NCI-H2227 (cell line): ENCODE results near the gene HSDL1.
A peak's percentile ranks its signal among the peaks of the same experiment; 100 is the strongest.

Experiments used
- DNase-seq: peaks from one replicate; lab custom pipeline; 2025; ENCODE audit not compliant: unreplicated experiment; lab: John Stamatoyannopoulos, UW

HSDL1 gene

GRCh38 chr16:84109598-84110335, 35.2 kb downstream of the HSDL1 start:
- DNase-seq = peak; percentile 11

DNA sequence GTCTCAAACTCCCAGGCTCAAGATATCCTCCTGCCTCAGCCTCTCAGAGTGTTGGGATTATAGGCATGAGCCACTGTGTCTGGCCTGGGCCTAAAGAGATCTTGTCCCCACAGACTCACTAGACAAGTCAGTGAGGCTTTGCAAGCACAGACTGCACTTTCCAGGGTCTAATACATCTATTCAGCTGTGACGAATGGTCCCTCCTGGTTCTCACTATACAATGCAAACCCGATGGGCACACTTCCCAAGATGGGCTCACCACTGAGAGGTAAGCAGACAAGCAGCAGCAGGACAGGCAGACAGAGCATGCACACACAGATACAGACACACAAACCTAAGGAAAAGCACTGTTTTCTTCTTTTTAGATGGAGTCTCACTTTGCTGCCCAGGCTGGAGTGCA, 37.1 kb downstream of the HSDL1 start:
- DNase-seq = no peak

- no peak for DNase-seq
Observed at GRCh38 chr16:84105948-84106740, 38.8 kb downstream of the HSDL1 start.

- no peak for DNase-seq
Observed at GRCh38 chr16:84105301-84105815, 39.6 kb downstream of the HSDL1 start.

DNA sequence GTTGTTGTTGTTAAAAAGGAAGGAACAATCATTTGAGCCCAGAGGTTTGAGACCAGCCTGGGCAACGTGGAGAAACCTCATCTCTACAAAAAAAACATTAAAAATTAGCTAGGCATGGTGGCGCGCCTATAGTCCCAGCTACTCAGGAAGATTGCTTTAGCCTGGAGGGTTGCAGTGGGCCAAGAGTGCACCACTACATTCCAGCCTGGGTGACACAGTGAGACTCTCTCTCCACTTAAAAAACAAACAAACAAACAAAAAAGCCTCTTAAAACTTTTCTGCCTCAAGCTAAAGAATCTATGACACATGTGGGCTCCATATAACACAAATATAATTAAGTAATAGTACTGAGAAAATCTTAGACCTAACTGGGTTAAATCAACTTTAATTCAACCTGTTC, 40.7 kb downstream of the HSDL1 start:
- DNase-seq = no peak

GRCh38 chr16:84103678-84104077, 41.3 kb downstream of the HSDL1 start:
- no peak for DNase-seq

DNA sequence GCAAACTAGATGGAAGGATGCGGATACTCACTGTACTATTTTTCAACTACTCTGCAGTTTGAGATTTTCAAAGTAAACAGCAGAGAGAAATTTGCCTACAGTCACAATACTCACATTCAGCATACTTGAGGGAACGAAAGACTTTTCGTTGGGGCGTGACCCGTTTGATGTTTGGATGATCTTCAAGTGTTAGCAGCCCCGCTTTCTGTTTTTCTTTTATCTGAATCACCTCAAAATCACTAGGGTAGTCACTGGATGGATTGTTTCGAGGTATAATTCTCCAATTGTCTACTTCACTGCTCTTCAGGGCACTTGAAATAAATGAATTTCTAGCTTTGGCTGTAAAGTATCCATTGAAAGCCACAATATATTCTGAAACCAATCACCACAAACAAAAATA, 46.0 kb downstream of the HSDL1 start:
- DNase-seq = no peak

- no peak for DNase-seq
Observed at GRCh38 chr16:84096447-84097005, 48.5 kb downstream of the HSDL1 start.

GRCh38 chr16:84095466-84095865, 49.5 kb downstream of the HSDL1 start:
- DNase-seq = no peak

GRCh38 chr16:84093879-84094270, 51.1 kb downstream of the HSDL1 start:
- DNase-seq = no peak

DNA sequence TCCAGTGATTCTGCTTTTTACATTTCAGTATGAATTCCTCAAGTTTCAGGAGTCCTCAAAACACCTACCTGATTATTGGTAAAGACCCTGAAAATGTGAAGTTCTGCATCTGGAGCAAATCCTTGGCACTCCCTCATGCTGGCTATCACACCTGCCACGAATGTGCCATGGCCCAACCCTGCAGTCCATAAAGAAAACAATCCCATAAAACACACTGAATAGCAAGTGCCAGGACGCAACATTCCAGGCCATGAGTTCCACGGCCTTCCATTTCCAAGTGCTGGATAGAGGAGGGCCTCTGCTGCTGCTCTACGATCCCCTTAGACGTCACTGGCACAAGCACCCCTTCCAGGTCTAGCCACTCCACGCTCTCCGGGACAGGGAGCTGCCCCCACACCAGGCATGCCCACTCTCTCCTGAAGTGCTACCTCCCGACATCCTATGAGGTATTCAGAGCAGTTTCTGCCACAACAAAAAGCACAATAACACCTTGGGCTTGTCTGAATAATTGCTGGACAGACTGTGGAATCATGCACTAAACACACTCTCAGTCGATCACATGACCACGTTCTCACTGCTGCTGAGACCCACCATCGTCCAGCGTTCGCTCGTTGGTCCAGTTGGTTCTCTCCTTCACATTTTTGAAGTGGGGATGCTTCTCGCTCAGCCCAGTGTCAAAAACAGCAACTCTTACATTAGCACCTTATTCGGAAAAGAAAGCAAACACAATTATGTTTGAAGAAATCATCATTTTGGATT, 51.7 kb downstream of the HSDL1 start:
- DNase-seq = no peak

DNA sequence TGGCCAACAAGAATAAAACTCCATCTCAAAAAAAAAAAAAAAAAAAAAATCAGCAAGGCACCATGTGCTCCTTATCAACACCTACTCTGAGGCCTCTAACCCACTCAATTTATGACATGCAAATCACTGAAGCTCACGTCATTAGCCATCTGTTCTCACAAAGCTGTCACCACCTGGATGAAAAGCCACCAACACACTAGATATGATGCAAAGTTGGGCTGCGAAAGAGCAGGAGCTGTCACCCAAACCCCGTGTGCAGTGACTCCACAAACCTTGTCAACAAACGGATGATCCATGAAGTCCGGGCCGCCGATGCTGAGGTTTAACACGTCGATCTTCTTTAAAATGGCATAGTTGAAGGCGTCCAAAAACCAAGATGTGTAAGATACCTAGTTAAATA, 53.5 kb downstream of the HSDL1 start:
- no peak for DNase-seq

DNA sequence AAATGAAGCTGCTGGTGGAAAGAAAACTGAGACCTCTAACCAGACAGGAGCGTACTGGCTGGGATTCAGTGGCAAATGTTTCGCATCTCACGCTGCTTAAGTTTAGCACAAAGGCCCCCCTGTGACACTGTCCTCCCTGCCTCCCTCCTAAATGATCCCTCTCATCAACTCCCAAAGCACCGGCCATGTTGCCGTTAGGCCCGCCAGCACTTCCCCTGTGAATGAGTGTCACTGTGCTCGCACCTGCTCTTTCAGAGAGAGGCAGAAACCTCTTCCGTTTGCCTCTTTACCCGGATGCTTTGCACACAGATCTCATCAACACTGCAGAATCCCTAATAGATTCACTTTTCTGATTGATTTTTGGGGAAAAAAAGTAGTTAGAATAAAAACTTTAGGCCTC, 54.8 kb downstream of the HSDL1 start:
- no peak for DNase-seq

DNA sequence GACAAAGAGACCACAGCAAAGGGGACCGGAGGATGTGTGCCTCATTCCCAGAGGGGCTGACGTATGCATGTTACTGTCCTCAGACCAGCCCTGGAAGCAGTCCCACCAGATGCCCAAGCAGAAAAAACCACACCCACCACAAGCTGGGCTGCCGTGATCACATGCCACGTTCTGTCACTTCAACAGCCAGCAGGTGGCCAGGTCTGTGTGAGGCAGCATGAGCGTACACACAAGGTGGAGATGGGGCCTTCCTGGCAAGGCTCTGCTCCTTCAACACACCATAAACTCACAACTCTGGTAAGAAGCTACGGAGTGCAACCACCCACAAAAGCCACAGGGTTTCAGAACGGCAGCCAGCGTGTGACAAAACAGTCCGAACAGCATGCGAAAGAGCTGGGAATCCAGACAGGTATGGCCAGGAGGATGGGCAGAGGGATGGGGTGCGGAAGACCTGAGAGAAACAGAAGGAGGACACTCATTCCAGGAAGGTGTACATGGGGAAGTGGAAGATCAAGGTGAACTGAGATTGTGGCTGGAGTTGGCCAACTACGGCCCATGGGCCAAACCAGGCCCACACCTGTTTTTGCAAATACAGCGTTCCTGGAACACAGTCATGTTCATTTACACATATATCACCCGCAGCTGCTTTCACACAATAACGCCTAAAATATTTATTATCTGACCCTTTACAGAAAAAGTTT, 56.1 kb downstream of the HSDL1 start:
- DNase-seq = peak; percentile 37

DNA sequence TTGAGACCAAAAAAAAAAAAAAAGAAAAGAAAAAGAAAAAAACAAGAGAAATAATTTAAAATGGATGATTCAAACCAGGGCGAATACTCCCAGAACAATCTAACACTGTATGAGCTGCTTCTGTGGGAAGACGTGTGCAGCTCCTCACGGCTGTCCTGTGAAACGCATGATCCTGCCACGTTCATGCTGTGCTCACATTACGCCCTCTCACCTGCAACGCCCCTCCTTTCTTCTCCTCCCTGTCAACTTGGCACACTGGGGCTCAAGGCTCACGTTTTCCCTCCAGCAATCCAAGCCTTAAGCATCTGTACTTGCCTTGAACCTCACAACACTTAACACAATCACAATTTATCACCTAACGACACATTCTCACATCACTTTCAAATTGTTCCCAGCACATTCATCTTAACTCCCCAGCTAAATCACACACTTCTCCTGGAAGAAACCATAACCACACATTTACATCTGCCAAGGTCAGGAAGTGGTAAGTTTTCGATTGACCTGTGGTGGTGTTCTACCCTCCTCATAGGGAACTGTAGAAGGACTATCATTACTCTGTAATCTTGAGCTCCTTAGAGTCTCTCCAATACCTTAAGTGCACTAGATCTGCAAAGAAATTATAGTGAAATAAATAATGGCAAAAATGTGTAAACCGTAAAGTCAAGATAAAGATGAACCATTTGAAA, 57.4 kb downstream of the HSDL1 start:
- DNase-seq = peak; percentile 46

DNA sequence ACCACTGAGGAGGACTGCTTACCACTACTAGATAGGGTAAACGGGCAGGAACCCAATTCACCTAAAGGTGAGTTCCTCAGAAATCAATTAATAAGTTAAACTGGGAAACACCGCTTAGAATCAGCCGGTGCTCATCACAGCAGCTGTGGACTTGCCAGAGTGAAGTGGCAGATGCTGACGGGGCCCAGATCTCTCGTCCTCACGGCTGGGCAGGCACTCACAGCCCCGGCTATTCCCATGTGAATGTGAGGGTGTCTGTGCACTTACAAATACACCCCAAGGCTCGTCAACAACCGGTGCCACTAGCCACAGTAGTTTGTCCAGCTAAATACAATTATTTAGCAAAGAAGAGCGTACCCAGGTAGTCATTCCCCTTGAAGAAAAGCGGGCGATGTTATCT, 58.0 kb downstream of the HSDL1 start:
- DNase-seq = no peak

DNA sequence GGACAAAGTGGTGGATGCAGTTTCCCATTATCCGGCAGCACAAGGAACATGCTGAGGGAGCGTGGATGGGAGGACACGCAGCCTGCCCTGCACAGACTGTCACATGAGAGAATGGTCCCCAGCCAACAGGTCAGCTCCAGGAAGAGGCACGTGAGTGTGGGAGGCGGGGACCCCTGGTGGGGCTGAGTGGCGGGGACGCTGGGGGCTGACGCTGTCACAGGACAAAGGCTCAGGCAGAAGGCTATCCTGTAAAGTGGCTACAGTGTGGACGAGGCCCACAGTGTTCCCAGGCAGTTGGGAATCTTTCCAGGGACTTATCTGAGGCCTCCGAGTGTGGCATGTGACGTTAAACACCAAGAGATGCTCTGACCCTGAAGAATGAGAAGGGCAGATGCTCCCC, 58.6 kb downstream of the HSDL1 start:
- DNase-seq = peak; percentile 4

- no peak for DNase-seq
Observed at GRCh38 chr16:84085773-84086172, 59.2 kb downstream of the HSDL1 start.

DNA sequence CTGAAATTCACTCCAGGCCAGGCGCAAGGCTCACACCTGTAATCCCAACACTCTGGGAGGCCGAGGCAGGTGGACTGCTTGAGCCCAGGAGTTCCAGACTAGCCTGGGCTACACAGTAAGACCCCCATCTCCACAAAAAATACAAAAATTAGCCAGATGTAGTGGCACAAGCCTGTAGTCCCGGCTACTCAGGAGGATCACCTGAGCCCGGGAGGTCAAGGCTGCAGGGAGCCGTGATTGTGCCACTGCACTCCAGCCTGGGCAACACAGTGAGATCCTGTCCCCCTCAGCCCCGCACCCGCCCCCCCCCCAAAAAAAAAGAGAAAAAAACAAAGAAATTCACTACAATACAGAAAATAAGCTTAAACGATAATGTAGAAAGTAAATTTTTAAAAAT, 59.7 kb downstream of the HSDL1 start:
- DNase-seq = no peak
